ENCODE measurements around the gene GATAD2B.

Gene GATAD2B

DNA sequence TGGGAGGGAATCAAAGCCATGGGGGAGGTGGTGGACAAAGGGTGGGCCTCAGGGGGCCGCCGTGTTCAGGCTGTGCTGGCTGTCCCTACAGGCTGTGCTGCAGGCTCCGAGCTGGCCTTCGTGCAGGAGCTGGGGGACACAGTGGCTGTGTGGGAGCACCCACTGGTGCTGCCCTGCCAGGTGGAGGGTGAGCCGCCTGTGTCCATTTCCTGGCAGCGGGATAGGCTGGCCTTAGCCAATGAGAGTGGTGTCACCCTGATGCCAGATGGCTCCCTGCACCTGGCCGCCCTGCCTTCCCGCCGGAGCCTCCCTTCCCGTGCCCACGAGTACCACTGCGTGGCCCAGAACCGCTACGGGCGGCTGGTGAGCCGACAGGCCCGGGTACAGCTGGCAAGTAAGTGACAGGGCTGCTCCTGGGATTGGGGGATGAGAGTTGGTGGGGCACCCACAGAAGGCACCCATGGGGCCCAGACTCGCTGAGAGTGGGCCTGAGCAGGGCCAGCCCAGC lies 127.4 kb downstream of the GATAD2B start:
- no peaks in the 10 kb centered on the region for H3K36me3 ChIP-seq (ENCODE audit: low read depth)
- DNase-seq (ENCODE audit: low spot score) (peak; percentile 58), ATAC-seq (ENCODE audit: low read depth) (no peak)
- H3K9me3 ChIP-seq (ENCODE audit: severe bottlenecking) = no peaks in the 10 kb centered on the region
- no peaks in the 10 kb centered on the region for H3K4me1 ChIP-seq (ENCODE audit: insufficient read depth, poor library complexity, severe bottlenecking)
- no peak overlapping the region for H3K27ac ChIP-seq (ENCODE audit: poor library complexity, severe bottlenecking)
- TF ChIP-seq, protein P1, sequence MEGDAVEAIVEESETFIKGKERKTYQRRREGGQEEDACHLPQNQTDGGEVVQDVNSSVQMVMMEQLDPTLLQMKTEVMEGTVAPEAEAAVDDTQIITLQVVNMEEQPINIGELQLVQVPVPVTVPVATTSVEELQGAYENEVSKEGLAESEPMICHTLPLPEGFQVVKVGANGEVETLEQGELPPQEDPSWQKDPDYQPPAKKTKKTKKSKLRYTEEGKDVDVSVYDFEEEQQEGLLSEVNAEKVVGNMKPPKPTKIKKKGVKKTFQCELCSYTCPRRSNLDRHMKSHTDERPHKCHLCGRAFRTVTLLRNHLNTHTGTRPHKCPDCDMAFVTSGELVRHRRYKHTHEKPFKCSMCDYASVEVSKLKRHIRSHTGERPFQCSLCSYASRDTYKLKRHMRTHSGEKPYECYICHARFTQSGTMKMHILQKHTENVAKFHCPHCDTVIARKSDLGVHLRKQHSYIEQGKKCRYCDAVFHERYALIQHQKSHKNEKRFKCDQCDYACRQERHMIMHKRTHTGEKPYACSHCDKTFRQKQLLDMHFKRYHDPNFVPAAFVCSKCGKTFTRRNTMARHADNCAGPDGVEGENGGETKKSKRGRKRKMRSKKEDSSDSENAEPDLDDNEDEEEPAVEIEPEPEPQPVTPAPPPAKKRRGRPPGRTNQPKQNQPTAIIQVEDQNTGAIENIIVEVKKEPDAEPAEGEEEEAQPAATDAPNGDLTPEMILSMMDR (IDR thresholded peaks at IDR 0.05; ENCODE audit: poor library complexity, severe bottlenecking) = no peak
- H3K27me3 ChIP-seq (ENCODE audit: insufficient read depth, poor library complexity, severe bottlenecking) = no peaks in the 10 kb centered on the region
- H3K4me3 ChIP-seq (ENCODE audit: severe bottlenecking) = no peak overlapping the region

DNA sequence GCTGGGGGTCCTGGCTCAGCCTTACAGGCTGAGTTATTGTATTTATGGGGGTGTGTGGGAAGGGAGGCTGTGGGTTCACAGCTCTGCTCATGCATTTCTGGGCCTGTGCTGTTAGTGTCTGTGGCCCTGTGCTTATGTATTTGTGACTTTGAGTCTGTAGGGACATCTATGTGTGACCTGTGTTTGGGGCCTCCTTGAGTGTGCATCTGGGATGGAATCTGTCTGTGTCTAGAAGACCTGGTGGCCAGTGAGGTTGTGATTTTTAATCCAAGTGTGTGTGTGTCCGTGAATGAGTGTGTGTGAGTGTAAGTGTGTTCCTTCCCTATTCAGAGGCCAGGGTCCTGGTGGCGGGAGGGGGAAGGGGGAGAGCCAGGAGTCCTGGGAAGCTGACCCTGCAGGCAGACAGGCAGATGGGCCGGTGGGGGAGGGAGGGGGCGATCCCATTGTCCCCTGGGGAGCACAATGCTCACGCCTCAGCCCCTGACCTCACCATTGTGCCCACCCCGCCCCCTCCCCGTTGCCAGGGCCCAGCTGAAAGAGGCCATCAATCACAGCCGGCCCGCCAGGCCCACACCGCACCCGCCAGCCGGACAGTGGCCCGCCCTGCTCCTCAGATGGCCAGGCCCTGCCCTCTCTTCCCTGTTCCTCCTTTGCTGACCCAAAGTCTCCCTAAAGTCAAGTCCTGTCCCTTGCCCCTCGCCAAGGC lies 128.0 kb downstream of the GATAD2B start:
- H3K36me3 ChIP-seq (ENCODE audit: low read depth) = no peaks in the 10 kb centered on the region
- no peaks in the 10 kb centered on the region for H3K4me1 ChIP-seq (ENCODE audit: insufficient read depth, poor library complexity, severe bottlenecking)
- TF ChIP-seq, protein P1 (IDR thresholded peaks at IDR 0.05; ENCODE audit: poor library complexity, severe bottlenecking) = no peak
- ATAC-seq (ENCODE audit: low read depth) (no peak), DNase-seq (ENCODE audit: low spot score) (no peak)
- H3K27me3 ChIP-seq (ENCODE audit: insufficient read depth, poor library complexity, severe bottlenecking) = no peaks in the 10 kb centered on the region
- H3K9me3 ChIP-seq (ENCODE audit: severe bottlenecking) = no peaks in the 10 kb centered on the region
- no peak overlapping the region for H3K4me3 ChIP-seq (ENCODE audit: severe bottlenecking)
- H3K27ac ChIP-seq (ENCODE audit: poor library complexity, severe bottlenecking) = no peak overlapping the region

DNA sequence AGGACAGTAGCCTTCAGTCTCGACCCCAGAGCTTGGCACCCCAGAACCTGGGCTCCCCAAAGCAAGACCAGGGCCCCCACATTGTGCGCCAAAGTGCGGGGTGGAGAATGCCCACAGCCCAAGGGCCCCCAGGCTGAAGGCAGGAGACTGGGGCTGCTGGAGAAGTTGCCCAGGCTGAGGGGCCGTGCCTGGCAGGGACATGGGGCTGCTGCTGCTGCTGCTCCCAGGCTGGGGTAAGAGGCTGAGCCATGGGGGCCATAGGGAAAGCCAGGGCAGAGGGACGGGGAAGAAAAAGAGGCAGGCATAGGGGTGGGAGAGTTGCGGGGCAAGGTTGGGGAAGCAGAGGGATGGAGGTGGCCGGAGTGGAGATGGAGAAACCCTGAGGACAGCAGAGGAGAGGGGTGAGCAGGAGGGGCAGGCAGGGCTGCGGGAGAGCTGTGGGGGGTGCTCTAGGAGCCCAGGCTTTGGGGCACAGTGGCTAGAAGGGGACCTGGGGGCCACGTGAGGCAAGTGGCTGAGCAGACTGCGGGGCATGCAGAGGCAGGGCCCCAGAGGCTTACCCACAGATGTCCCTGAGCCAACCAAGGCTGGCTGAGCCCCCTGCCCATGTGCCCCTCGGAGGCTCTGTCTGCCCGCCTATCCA lies 128.7 kb downstream of the GATAD2B start:
- no peak overlapping the region for H3K4me3 ChIP-seq (ENCODE audit: severe bottlenecking)
- peak; percentile 25 for DNase-seq (ENCODE audit: low spot score)
- no peak for ATAC-seq (ENCODE audit: low read depth)

DNA sequence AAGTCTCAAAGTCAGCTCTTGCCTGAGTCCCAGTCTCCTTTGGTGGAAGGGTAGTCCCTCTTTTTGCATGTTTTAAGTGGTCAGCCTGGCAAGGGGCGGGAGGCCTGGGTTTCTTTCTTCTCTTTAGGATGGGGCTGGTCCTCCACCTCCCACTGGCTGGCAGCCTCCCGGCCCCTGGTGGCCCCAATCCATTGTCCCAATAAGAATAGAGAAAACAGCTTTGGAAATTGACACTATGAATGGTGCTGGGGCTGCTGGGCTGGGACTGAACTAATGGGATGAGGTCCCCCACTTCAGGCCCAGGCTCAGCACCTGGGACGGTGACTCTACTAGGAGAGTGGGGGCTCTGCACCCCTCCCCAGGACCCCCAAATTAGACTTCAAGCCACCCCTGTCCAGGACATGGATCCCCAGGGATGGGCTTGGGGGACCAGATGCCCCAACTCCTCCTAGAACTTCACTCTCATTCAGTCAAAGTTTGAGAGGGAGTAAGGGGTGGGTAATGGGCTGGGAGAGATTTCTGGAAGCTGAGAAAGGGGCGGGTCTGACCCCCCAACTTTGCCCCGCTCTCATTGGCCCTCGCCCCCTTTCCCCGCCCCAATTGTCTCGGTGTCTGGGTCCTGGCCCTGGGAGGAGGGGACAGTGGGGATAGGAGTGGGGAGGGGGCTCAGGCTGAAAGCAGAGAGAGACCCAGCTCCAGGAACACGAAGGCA lies 129.4 kb downstream of the GATAD2B start:
- no peaks in the 10 kb centered on the region for H3K9me3 ChIP-seq (ENCODE audit: severe bottlenecking)
- TF ChIP-seq, protein P1 (IDR thresholded peaks at IDR 0.05; ENCODE audit: poor library complexity, severe bottlenecking) = no peak
- H3K4me1 ChIP-seq (ENCODE audit: insufficient read depth, poor library complexity, severe bottlenecking) = no peaks in the 10 kb centered on the region
- H3K27ac ChIP-seq (ENCODE audit: poor library complexity, severe bottlenecking) = no peak overlapping the region
- H3K27me3 ChIP-seq (ENCODE audit: insufficient read depth, poor library complexity, severe bottlenecking) = no peaks in the 10 kb centered on the region
- ATAC-seq (ENCODE audit: low read depth) (no peak), DNase-seq (ENCODE audit: low spot score) (peak; percentile 13)
- no peaks in the 10 kb centered on the region for H3K36me3 ChIP-seq (ENCODE audit: low read depth)
- H3K4me3 ChIP-seq (ENCODE audit: severe bottlenecking) = no peak overlapping the region

More for the DNA sequence above, 128.7 kb downstream of the GATAD2B start:
- H3K9me3 ChIP-seq (ENCODE audit: severe bottlenecking) = no peaks in the 10 kb centered on the region
- H3K27ac ChIP-seq (ENCODE audit: poor library complexity, severe bottlenecking) = no peak overlapping the region
- no peaks in the 10 kb centered on the region for H3K36me3 ChIP-seq (ENCODE audit: low read depth)
- TF ChIP-seq, protein P1 (IDR thresholded peaks at IDR 0.05; ENCODE audit: poor library complexity, severe bottlenecking) = no peak
- H3K27me3 ChIP-seq (ENCODE audit: insufficient read depth, poor library complexity, severe bottlenecking) = no peaks in the 10 kb centered on the region
- H3K4me1 ChIP-seq (ENCODE audit: insufficient read depth, poor library complexity, severe bottlenecking) = no peaks in the 10 kb centered on the region
